Measurements from ENCODE around the gene LCE3A. TPM values are rescaled to one million over a fixed set of nuclear protein-coding genes. Genes with fewer than 3 reads are reported as not detected.

The LCE3A gene
- total and polyA plus RNA-seq, 2 of the 4 experiments (the other 2 are of a cell fraction), result not detected

DNA sequence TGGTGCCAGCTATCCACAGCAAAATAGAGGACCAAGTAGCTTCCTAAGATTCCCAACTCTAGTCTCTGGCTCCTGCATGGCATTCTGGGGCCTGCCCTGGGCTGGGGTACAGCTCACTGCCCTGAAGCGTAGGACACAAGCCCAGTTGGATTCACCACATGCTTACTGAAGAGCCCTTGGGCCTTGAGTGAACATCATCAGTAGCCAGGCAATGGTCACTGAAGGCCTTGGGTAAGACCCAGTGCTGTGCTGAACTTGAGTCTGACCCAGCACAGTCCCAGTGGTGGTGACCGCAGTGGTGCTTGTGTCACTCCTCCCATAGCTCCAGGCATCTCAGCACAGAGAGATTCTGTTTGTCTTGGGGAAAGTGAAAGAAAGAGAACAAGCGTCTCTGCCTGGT lies 7.7 kb upstream of the LCE3A start:
- Histone ChIP-seq H3K4me3 (ENCODE audit: insufficient read depth, low read depth, low read length) (no peak overlapping the region), H2BK20ac (ENCODE audit: low read depth, low read length) (no peak overlapping the region), H4K91ac (ENCODE audit: insufficient read depth, low read depth, low read length) (no peak overlapping the region), H3K27me3 (ENCODE audit: control insufficient read depth, insufficient read depth, low read length) (no peaks in the 10 kb centered on the region), H3K9ac (ENCODE audit: low read depth, low read length) (no peak overlapping the region), H3K9me3 (ENCODE audit: control insufficient read depth, insufficient read depth, low read length) (peaks cover 2% of the 10 kb centered on the region; the same call in 1 of the 2 replicates), H2AK9ac (replicated peaks; ENCODE audit: low read depth, low read length, poor library complexity) (no peak overlapping the region), H2BK120ac (ENCODE audit: low read depth, low read length) (no peak overlapping the region), H3K18ac (ENCODE audit: low read depth, low read length) (no peak overlapping the region), H4K5ac (ENCODE audit: low read depth, low read length) (no peak overlapping the region), H3K36me3 (ENCODE audit: control insufficient read depth, insufficient read depth, low read length) (no peaks in the 10 kb centered on the region), H3K4ac (ENCODE audit: low read depth, low read length) (no peak overlapping the region), H3K23ac (ENCODE audit: low read depth, low read length) (no peak overlapping the region), H3K4me1 (ENCODE audit: control insufficient read depth, insufficient read depth, low read length) (no peaks in the 10 kb centered on the region), H3K27ac (ENCODE audit: insufficient read depth, low read length) (no peak overlapping the region), H3K79me1 (ENCODE audit: low read depth in 1 of 2, low read length in 2 of 2) (no peaks in the 10 kb centered on the region), H4K8ac (ENCODE audit: low read depth in 2 of 2, low read length in 2 of 2) (no peak overlapping the region), H3K4me2 (ENCODE audit: low read depth, low read length) (no peak overlapping the region), H3K14ac (replicated peaks; ENCODE audit: low read depth, low read length) (no peak overlapping the region), H4K20me1 (ENCODE audit: insufficient read depth, low read length) (no peaks in the 10 kb centered on the region), H3K56ac (ENCODE audit: extremely low read depth, insufficient read depth, low read length) (no peak overlapping the region), H2AFZ (replicated peaks; ENCODE audit: low read length, poor library complexity) (no peak overlapping the region), H2BK15ac (ENCODE audit: low read depth, low read length) (no peak overlapping the region), H2BK5ac (ENCODE audit: low read depth, low read length, poor library complexity, severe bottlenecking) (no peak overlapping the region), H3K9me1 (ENCODE audit: insufficient read depth, low read length) (no peaks in the 10 kb centered on the region), H2AK5ac (ENCODE audit: low read depth, low read length) (no peak overlapping the region)
- TF ChIP-seq POLR2A (IDR thresholded peaks at IDR 0.05; ENCODE audit: low read depth, low read length) (no peak), RAD21 (IDR thresholded peaks at IDR 0.05; ENCODE audit: low read length) (no peak), MAFK (IDR thresholded peaks at IDR 0.05; ENCODE audit: low read depth, low read length) (no peak), NFE2L2 (IDR thresholded peaks at IDR 0.05; ENCODE audit: low read depth, low read length) (no peak), MXI1 (IDR thresholded peaks at IDR 0.05; ENCODE audit: borderline replicate concordance, low read depth, low read length) (no peak), MAZ (IDR thresholded peaks at IDR 0.05; ENCODE audit: borderline replicate concordance, low read depth, low read length) (no peak), RCOR1 (IDR thresholded peaks at IDR 0.05; ENCODE audit: insufficient replicate concordance, low read length) (no peak), RFX5 (IDR thresholded peaks at IDR 0.05; ENCODE audit: low read depth, low read length) (no peak), CEBPB (IDR thresholded peaks at IDR 0.05; ENCODE audit: low read depth, low read length) (no peak), CHD1 (IDR thresholded peaks at IDR 0.05; ENCODE audit: low read depth, low read length) (no peak), SMC3 (IDR thresholded peaks at IDR 0.05; ENCODE audit: low read depth, low read length) (no peak), FOS (IDR thresholded peaks at IDR 0.05; ENCODE audit: low read depth, low read length) (no peak)
- TF ChIP-seq, protein P1, sequence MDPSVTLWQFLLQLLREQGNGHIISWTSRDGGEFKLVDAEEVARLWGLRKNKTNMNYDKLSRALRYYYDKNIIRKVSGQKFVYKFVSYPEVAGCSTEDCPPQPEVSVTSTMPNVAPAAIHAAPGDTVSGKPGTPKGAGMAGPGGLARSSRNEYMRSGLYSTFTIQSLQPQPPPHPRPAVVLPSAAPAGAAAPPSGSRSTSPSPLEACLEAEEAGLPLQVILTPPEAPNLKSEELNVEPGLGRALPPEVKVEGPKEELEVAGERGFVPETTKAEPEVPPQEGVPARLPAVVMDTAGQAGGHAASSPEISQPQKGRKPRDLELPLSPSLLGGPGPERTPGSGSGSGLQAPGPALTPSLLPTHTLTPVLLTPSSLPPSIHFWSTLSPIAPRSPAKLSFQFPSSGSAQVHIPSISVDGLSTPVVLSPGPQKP (IDR thresholded peaks at IDR 0.05; ENCODE audit: borderline replicate concordance, low read depth, low read length), result no peak
- TF ChIP-seq, protein P2, sequence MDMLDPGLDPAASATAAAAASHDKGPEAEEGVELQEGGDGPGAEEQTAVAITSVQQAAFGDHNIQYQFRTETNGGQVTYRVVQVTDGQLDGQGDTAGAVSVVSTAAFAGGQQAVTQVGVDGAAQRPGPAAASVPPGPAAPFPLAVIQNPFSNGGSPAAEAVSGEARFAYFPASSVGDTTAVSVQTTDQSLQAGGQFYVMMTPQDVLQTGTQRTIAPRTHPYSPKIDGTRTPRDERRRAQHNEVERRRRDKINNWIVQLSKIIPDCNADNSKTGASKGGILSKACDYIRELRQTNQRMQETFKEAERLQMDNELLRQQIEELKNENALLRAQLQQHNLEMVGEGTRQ (IDR thresholded peaks at IDR 0.05; ENCODE audit: low read depth, low read length), result no peak
- TF ChIP-seq, protein P3, sequence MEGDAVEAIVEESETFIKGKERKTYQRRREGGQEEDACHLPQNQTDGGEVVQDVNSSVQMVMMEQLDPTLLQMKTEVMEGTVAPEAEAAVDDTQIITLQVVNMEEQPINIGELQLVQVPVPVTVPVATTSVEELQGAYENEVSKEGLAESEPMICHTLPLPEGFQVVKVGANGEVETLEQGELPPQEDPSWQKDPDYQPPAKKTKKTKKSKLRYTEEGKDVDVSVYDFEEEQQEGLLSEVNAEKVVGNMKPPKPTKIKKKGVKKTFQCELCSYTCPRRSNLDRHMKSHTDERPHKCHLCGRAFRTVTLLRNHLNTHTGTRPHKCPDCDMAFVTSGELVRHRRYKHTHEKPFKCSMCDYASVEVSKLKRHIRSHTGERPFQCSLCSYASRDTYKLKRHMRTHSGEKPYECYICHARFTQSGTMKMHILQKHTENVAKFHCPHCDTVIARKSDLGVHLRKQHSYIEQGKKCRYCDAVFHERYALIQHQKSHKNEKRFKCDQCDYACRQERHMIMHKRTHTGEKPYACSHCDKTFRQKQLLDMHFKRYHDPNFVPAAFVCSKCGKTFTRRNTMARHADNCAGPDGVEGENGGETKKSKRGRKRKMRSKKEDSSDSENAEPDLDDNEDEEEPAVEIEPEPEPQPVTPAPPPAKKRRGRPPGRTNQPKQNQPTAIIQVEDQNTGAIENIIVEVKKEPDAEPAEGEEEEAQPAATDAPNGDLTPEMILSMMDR (conservative IDR thresholded peaks at IDR 0.05; ENCODE audit: low read depth, low read length), result no peak
- ATAC-seq (ENCODE audit: low read depth) (no peak), DNase-seq (no peak)
- in situ Hi-C loops (cut with MboI; ENCODE audit: low sequenced_read_pairs) (no loop called here), intact Hi-C loops (cut with micrococcal nuclease) (no loop called here), dilution Hi-C loops (cut with HindIII; ENCODE audit: low sequenced_read_pairs, unreplicated experiment) (no loop called here)
- CTCF ChIA-PET, result no interaction called here
- WGBS, 2 experiments (ENCODE audit: extremely low coverage in 2 of 2, insufficient read length in 1 of 2), result 45% methylated on average over 1 of the region's 3 CpGs; no CpG with 5 or more reads in 1 of the 2 experiments
- POLR2A ChIA-PET (ENCODE audit: unreplicated experiment), result no interaction called here
- no TSS peak for BruUV-seq (replicated peaks)
